CD14-positive monocyte (primary cell): Measurements from ENCODE around the gene CCNK. TPM values are rescaled to one million over a fixed set of nuclear protein-coding genes. Genes with fewer than 3 reads are reported as not detected.

Experiments
- DNase-seq, 3 donors: peaks; one replicate each; pipeline ENCODE4 v3.0.0-alpha.2; 2011 to 2022
- H2AFZ ChIP-seq: 2 replicates; pipeline ENCODE4 v1.6.0; 2012; ENCODE audit warnings: mild to moderate bottlenecking, low read depth, low read length, inconsistent platforms; ENCODE audit not compliant: insufficient read depth, poor library complexity, severe bottlenecking
- H3K27ac ChIP-seq, 2 donors: 1 replicate in 1 of 2; 2 replicates in 1 of 2; pipeline ENCODE4 v1.5.1; 2012 to 2013; ENCODE audit warnings: low read length in 2 of 2, control low read depth in 1 of 2, inconsistent platforms in 1 of 2, low read depth in 1 of 2, mild to moderate bottlenecking in 1 of 2
- H3K27me3 ChIP-seq, 2 donors: one replicate each; pipeline versions ENCODE4 v1.6.0 to v1.6.1; 2011 to 2013; ENCODE audit warnings: low read length in 2 of 2; ENCODE audit not compliant: control insufficient read depth in 2 of 2, insufficient read depth in 2 of 2
- H3K36me3 ChIP-seq, 2 donors: replicated peaks in 1 of 2; 1 replicate in 1 of 2; 2 replicates in 1 of 2; pipeline versions ENCODE4 v1.5.1 to v1.6.1; 2012 to 2013; ENCODE audit warnings: low read length in 2 of 2, control low read depth in 1 of 2, inconsistent platforms in 1 of 2, mild to moderate bottlenecking in 1 of 2; ENCODE audit not compliant: insufficient read depth in 2 of 2, control insufficient read depth in 1 of 2
- H3K4me1 ChIP-seq, 2 donors: 1 replicate in 1 of 2; 2 replicates in 1 of 2; pipeline versions ENCODE4 v1.5.1 to v1.6.1; 2012 to 2013; ENCODE audit warnings: low read length in 2 of 2, control low read depth in 1 of 2, inconsistent platforms in 1 of 2, mild to moderate bottlenecking in 1 of 2, moderate library complexity in 1 of 2; ENCODE audit not compliant: insufficient read depth in 2 of 2, control insufficient read depth in 1 of 2
- H3K4me2 ChIP-seq: replicated peaks from 2 replicates; pipeline ENCODE3; 2012; ENCODE audit warnings: low read length, moderate library complexity, mild to moderate bottlenecking; ENCODE audit not compliant: poor library complexity, severe bottlenecking; ENCODE audit errors: extremely low read depth
- H3K4me3 ChIP-seq, 3 experiments: fragments of 200-600 bp in 1 of 3; sonication (generic) in 1 of 3; replicated peaks in 1 of 3; 1 replicate in 2 of 3; 2 replicates in 1 of 3; pipeline ENCODE4 v1.5.1; 2011 to 2013; ENCODE audit warnings: low read length in 3 of 3, mild to moderate bottlenecking in 3 of 3, control low read depth in 2 of 3, low read depth in 2 of 3, inconsistent platforms in 1 of 3, moderate library complexity in 1 of 3
- H3K79me2 ChIP-seq: 2 replicates; pipeline ENCODE4 v1.6.0; 2012; ENCODE audit warnings: mild to moderate bottlenecking, control low read depth, inconsistent platforms, low read length, moderate library complexity; ENCODE audit not compliant: insufficient read depth
- H3K9ac ChIP-seq: 2 replicates; pipeline ENCODE4 v1.6.0; 2017; ENCODE audit warnings: low read length, mild to moderate bottlenecking; ENCODE audit not compliant: insufficient read depth, poor library complexity, severe bottlenecking
- H3K9me3 ChIP-seq, 2 donors: replicated peaks in 1 of 2; 1 replicate in 1 of 2; 2 replicates in 1 of 2; pipeline versions ENCODE4 v1.5.1 to v1.6.1; 2012 to 2013; ENCODE audit warnings: low read length in 2 of 2, control low read depth in 1 of 2; ENCODE audit not compliant: control insufficient read depth in 1 of 2, insufficient read depth in 1 of 2
- H4K20me1 ChIP-seq: 2 replicates; pipeline ENCODE4 v1.6.0; 2012; ENCODE audit warnings: mild to moderate bottlenecking, low read length, control low read depth, moderate library complexity; ENCODE audit not compliant: insufficient read depth
- H3K27ac Mint-ChIP-seq, 7 donors: one replicate each; pipeline ENCODE4 v1.8.0; 2020; ENCODE audit warnings: mild to moderate bottlenecking in 7 of 7, mixed read lengths in 7 of 7, moderate library complexity in 6 of 7, inconsistent platforms in 2 of 7
- H3K27me3 Mint-ChIP-seq, 3 donors: one replicate each; pipeline ENCODE4 v1.8.0; 2021 to 2022; ENCODE audit warnings: low read depth in 3 of 3, mild to moderate bottlenecking in 3 of 3, mixed read lengths in 3 of 3, moderate library complexity in 3 of 3, inconsistent platforms in 1 of 3
- H3K36me3 Mint-ChIP-seq, 2 donors: one replicate each; pipeline ENCODE4 v1.8.0; 2020; ENCODE audit warnings: mixed read lengths in 2 of 2, inconsistent platforms in 1 of 2, mild to moderate bottlenecking in 1 of 2
- H3K4me1 Mint-ChIP-seq: one replicate; pipeline ENCODE4 v1.8.0; 2020; ENCODE audit warnings: mild to moderate bottlenecking, mixed read lengths
- H3K4me3 Mint-ChIP-seq, 2 donors: one replicate each; pipeline ENCODE4 v1.8.0; 2020; ENCODE audit warnings: mild to moderate bottlenecking in 2 of 2, mixed read lengths in 2 of 2, moderate library complexity in 1 of 2
- H3K9me3 Mint-ChIP-seq, 7 donors: one replicate each; pipeline ENCODE4 v1.8.0; 2020 to 2022; ENCODE audit warnings: mixed read lengths in 7 of 7, mild to moderate bottlenecking in 6 of 7, moderate library complexity in 6 of 7, inconsistent platforms in 2 of 7
- WGBS: methylation state at CpG from one replicate; pipeline ENCODE4 v1.1.5; 2013; ENCODE audit warnings: missing lambda C conversion rate; ENCODE audit not compliant: insufficient coverage; 5-methylcytosine and 5-hydroxymethylcytosine counted together
- intact Hi-C, 2 donors: fragments of 100-400 bp; cut with micrococcal nuclease; formaldehyde crosslinking; loops; one replicate each; pipeline versions ENCODE4 v1.15.0 to v1.15.1; 2023
- polyA plus RNA-seq, 3 donors: library from polyadenylated mRNA; depleted of rRNA in 1 of 3; unstranded in 2 of 3; stranded (reverse) in 1 of 3; fragments of 300-500 nt in 2 of 3; fragments of >200 nt in 1 of 3; fragmentation: Illumina TruSeq in 2 of 3; gene quantifications; 1 replicate in 2 of 3; 2 replicates in 1 of 3; pipeline ENCODE4 v1.2.3, GENCODE V29; 2012 to 2021
- TF ChIP-seq, protein P1 (sequence below): fragments of 200-600 bp; IDR thresholded peaks from one replicate; pipeline ENCODE4 v1.8.0; 2022; ENCODE audit warnings: antibody characterized with exemption, mild to moderate bottlenecking

Gene CCNK
- polyA plus RNA-seq, 3 donors, result 7.7 to 21.5 (median 14.7) TPM

- Mint-ChIP-seq H3K36me3 (peaks cover 72 to 86% of the 10 kb centered on the region in 2 donors), H3K27ac (no peak overlapping the region), H3K4me3 (no peak overlapping the region), H3K27me3 (no peaks in the 10 kb centered on the region), H3K9me3 (no peaks in the 10 kb centered on the region), H3K4me1 (no peaks in the 10 kb centered on the region)
- WGBS, result 100% methylated on average over 1 of the region's 3 CpGs
- Histone ChIP-seq H3K4me3 (no peak overlapping the region), H4K20me1 (peaks cover 5% of the 10 kb centered on the region), H3K4me2 (no peak overlapping the region), H3K4me1 (no peaks in the 10 kb centered on the region), H3K9ac (no peak overlapping the region), H3K36me3 (peaks cover 85 to 100% of the 10 kb centered on the region in 2 donors), H3K9me3 (no peaks in the 10 kb centered on the region), H2AFZ (no peak overlapping the region), H3K79me2 (no peaks in the 10 kb centered on the region), H3K27me3 (no peaks in the 10 kb centered on the region), H3K27ac (no peak overlapping the region)
- TF ChIP-seq, protein P1, sequence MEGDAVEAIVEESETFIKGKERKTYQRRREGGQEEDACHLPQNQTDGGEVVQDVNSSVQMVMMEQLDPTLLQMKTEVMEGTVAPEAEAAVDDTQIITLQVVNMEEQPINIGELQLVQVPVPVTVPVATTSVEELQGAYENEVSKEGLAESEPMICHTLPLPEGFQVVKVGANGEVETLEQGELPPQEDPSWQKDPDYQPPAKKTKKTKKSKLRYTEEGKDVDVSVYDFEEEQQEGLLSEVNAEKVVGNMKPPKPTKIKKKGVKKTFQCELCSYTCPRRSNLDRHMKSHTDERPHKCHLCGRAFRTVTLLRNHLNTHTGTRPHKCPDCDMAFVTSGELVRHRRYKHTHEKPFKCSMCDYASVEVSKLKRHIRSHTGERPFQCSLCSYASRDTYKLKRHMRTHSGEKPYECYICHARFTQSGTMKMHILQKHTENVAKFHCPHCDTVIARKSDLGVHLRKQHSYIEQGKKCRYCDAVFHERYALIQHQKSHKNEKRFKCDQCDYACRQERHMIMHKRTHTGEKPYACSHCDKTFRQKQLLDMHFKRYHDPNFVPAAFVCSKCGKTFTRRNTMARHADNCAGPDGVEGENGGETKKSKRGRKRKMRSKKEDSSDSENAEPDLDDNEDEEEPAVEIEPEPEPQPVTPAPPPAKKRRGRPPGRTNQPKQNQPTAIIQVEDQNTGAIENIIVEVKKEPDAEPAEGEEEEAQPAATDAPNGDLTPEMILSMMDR, result no peak
- intact Hi-C loops, result no loop called here
- DNase-seq, result no peak
Measured at GRCh38 chr14:99454246-99454645, 27.0 kb upstream of the CCNK start.

DNA sequence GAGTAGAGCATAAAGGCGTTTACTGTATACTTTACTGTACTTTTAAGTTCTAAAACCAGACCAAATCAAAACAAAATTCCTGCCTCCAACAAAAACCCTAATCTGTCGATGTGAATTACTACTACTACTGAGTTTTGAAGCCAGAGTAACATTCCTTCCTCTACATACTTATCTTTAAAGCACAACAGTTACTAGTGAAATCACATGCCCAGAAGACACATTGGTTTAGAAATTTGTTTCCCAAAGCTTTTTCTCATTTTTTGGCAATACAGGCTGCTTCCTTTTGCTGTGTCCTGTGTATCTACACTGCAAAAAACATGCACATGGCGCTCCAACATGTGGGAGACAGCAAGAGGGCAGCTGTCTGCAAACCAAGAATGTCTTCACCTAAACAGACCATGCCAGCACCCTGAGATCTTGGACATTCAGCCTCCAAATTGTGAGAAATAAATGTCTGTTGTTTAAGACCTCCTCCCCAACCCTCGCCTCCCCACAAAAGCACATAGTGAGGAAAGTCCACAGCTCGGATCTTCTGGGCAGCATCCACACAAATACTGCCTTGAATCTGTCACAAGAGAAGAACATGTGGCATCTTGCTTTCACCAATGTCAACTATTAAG, 21.6 kb upstream of the CCNK start:
- H3K4me3 ChIP-seq, result no peak overlapping the region
- Mint-ChIP-seq H3K9me3 (no peaks in the 10 kb centered on the region), H3K4me1 (peaks cover 8% of the 10 kb centered on the region), H3K36me3 (peaks cover 75 to 85% of the 10 kb centered on the region in 2 donors), H3K27me3 (peaks cover 0 to 1% (median 0%) of the 10 kb centered on the region in 3 donors), H3K27ac (peak overlapping the region in 1 of 7 donors; percentile 40), H3K4me3 (no peak overlapping the region)
- TF ChIP-seq, protein P1, result no peak
- peaks cover 90 to 100% of the 10 kb centered on the region in 2 donors for H3K36me3 ChIP-seq
- peaks cover 0 to 6% of the 10 kb centered on the region in 2 donors for H3K4me1 ChIP-seq
- H3K9me3 ChIP-seq, result no peaks in the 10 kb centered on the region
- H3K27me3 ChIP-seq, result no peaks in the 10 kb centered on the region
- H3K79me2 ChIP-seq, result peaks cover 13% of the 10 kb centered on the region
- H2AFZ ChIP-seq, result no peak overlapping the region
- WGBS, result 100% methylated on average over 4 of the region's 5 CpGs
- no peak for DNase-seq
- peaks cover 13% of the 10 kb centered on the region for H4K20me1 ChIP-seq
- no peak overlapping the region for H3K4me2 ChIP-seq
- no peak overlapping the region for H3K9ac ChIP-seq
- no peak overlapping the region for H3K27ac ChIP-seq
- intact Hi-C loops, result no loop called here
